Tibial nerve (tissue), 4 donors: Measurements from ENCODE around the gene FBXO4. TPM values are rescaled to one million over a fixed set of nuclear protein-coding genes. Genes with fewer than 3 reads are reported as not detected.
A peak's percentile ranks its signal among the peaks of the same experiment; 100 is the strongest.

ENCODE experiments used
- DNase-seq, 2 donors: peaks; one replicate each; pipeline ENCODE4 v3.0.0-alpha.2; 2019; ENCODE audit warnings: low spot score in 2 of 2
- H3K27ac ChIP-seq, 4 donors: fragments of 200-600 bp; sonication (generic) in 3 of 4; one replicate each; pipeline ENCODE4 v1.5.1; 2017 to 2019; ENCODE audit warnings: mild to moderate bottlenecking in 1 of 4
- H3K27me3 ChIP-seq, 2 donors: fragments of 200-600 bp; sonication (generic) in 1 of 2; one replicate each; pipeline versions ENCODE4 v1.5.1 to v1.6.0; 2017 to 2019
- H3K36me3 ChIP-seq, 3 donors: fragments of 200-600 bp; sonication (generic); one replicate each; pipeline ENCODE4 v1.5.1; 2018 to 2019
- H3K4me1 ChIP-seq, 4 donors: fragments of 200-600 bp; sonication (generic) in 3 of 4; one replicate each; pipeline ENCODE4 v1.5.1; 2017 to 2019
- H3K4me3 ChIP-seq, 4 donors: fragments of 200-600 bp; sonication (generic) in 3 of 4; one replicate each; pipeline ENCODE4 v1.5.1; 2017 to 2019; ENCODE audit warnings: mild to moderate bottlenecking in 1 of 4, moderate library complexity in 1 of 4
- H3K9me3 ChIP-seq, 4 donors: fragments of 200-600 bp; sonication (generic) in 3 of 4; one replicate each; pipeline ENCODE4 v1.5.1; 2017 to 2019
- EP300 ChIP-seq, 2 donors: sonication (generic); formaldehyde crosslinking; IDR thresholded peaks; one replicate each; pipeline ENCODE4 v1.6.1; 2017; ENCODE audit warnings: antibody characterized with exemption in 2 of 2, mild to moderate bottlenecking in 1 of 2
- POLR2A ChIP-seq, 2 donors: fragments of 450-650 bp; IDR thresholded peaks; one replicate each; pipeline ENCODE4 v1.6.1; 2017; ENCODE audit warnings: antibody characterized with exemption in 2 of 2, mild to moderate bottlenecking in 2 of 2, moderate library complexity in 2 of 2
- WGBS, 2 donors: methylation state at CpG; one replicate each; pipeline ENCODE4 v1.1.5; 2018; 5-methylcytosine and 5-hydroxymethylcytosine counted together
- total RNA-seq, 4 donors: library from RNA; depleted of rRNA; stranded (reverse); fragments of >200 nt; gene quantifications; one replicate each; pipeline ENCODE4 v1.1.0, GENCODE V29; 2016
- TF ChIP-seq, protein P1 (sequence below), 5 experiments: fragments of 200-600 bp in 3 of 5; fragments of 450-650 bp in 2 of 5; sonication (generic) in 3 of 5; IDR thresholded peaks; one replicate each; pipeline ENCODE4 v1.5.1; 2016 to 2019; ENCODE audit warnings: antibody characterized with exemption in 5 of 5, mild to moderate bottlenecking in 3 of 5, moderate library complexity in 2 of 5

The FBXO4 gene
- total RNA-seq, 4 donors from 2014 or later: 17.0 to 23.5 (median 20.2) TPM

- H3K27ac ChIP-seq: no peak overlapping the region
- no peak overlapping the region for H3K4me3 ChIP-seq
- no peak for DNase-seq
- no peaks in the 10 kb centered on the region for H3K9me3 ChIP-seq
- TF ChIP-seq EP300 (IDR thresholded peaks at IDR 0.05) (no peak), POLR2A (IDR thresholded peaks at IDR 0.05) (no peak)
- TF ChIP-seq, protein P1, sequence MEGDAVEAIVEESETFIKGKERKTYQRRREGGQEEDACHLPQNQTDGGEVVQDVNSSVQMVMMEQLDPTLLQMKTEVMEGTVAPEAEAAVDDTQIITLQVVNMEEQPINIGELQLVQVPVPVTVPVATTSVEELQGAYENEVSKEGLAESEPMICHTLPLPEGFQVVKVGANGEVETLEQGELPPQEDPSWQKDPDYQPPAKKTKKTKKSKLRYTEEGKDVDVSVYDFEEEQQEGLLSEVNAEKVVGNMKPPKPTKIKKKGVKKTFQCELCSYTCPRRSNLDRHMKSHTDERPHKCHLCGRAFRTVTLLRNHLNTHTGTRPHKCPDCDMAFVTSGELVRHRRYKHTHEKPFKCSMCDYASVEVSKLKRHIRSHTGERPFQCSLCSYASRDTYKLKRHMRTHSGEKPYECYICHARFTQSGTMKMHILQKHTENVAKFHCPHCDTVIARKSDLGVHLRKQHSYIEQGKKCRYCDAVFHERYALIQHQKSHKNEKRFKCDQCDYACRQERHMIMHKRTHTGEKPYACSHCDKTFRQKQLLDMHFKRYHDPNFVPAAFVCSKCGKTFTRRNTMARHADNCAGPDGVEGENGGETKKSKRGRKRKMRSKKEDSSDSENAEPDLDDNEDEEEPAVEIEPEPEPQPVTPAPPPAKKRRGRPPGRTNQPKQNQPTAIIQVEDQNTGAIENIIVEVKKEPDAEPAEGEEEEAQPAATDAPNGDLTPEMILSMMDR (IDR thresholded peaks at IDR 0.05): no peak
- WGBS, 2 donors: 85 to 100% methylated on average over 1 of the region's 1 CpG
- no peaks in the 10 kb centered on the region for H3K27me3 ChIP-seq
- peaks cover 0 to 14% (median 3%) of the 10 kb centered on the region in 4 donors for H3K4me1 ChIP-seq
- H3K36me3 ChIP-seq: peaks cover 0 to 51% (median 0%) of the 10 kb centered on the region in 3 donors
These were observed 3.9 kb upstream of the FBXO4 start for GRCh38 chr5:41921166-41921565.

GRCh38 chr5:41921874-41922273, 3.2 kb upstream of the FBXO4 start:
- Histone ChIP-seq H3K27me3 (no peaks in the 10 kb centered on the region), H3K4me1 (peaks cover 0 to 20% (median 3%) of the 10 kb centered on the region in 4 donors), H3K9me3 (no peaks in the 10 kb centered on the region), H3K36me3 (peaks cover 0 to 44% (median 0%) of the 10 kb centered on the region in 3 donors), H3K27ac (no peak overlapping the region), H3K4me3 (no peak overlapping the region)
- no peak for DNase-seq
- TF ChIP-seq EP300 (IDR thresholded peaks at IDR 0.05) (no peak), POLR2A (IDR thresholded peaks at IDR 0.05) (no peak)
- TF ChIP-seq, protein P1 (IDR thresholded peaks at IDR 0.05): no peak
- 79% methylated on average over 1 of the region's 1 CpG for WGBS, 2 donors

- Histone ChIP-seq H3K4me1 (peaks cover 0 to 20% (median 3%) of the 10 kb centered on the region in 4 donors), H3K27ac (peak overlapping the region; percentile 95 to 98 (median 96)), H3K36me3 (peaks cover 0 to 17% (median 0%) of the 10 kb centered on the region in 3 donors), H3K27me3 (no peaks in the 10 kb centered on the region), H3K4me3 (peak overlapping the region; percentile 56 to 92 (median 80)), H3K9me3 (no peaks in the 10 kb centered on the region)
- TF ChIP-seq POLR2A (IDR thresholded peaks at IDR 0.05): no peak
- no peak for TF ChIP-seq EP300 (IDR thresholded peaks at IDR 0.05)
- TF ChIP-seq, protein P1 (IDR thresholded peaks at IDR 0.05): no peak
- 60 to 71% methylated on average over 4 of the region's 4 CpGs for WGBS, 2 donors
- no peak for DNase-seq
These were observed 582 bp upstream of the FBXO4 start for GRCh38 chr5:41924526-41924871.

DNA sequence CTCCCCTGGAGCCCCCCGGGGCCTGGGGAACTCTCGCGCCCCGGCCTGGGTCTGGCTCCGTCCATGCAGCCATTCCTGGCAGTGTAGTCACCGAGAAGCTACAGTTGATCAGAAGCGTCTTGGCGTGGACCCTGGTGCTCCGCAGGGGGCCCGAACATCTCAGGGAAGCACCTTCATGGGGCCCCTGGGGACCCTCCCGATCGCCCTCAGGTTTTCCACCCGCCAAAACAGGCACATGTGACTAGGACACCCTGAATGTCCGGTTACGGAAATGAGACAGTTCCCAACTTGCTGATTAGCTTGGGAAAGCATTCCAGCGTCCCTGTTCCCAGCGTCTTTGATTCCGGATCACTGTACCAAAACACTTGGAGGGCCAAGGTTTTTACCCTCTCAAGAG, 472 bp downstream of the FBXO4 start:
- WGBS, 2 donors: 0 to 2% methylated on average over 8 to 17 of the region's 18 CpGs
- peak overlapping the region; percentile 95 to 98 (median 96) for H3K27ac ChIP-seq
- peaks cover 0 to 13% (median 0%) of the 10 kb centered on the region in 3 donors for H3K36me3 ChIP-seq
- H3K4me3 ChIP-seq: peak overlapping the region; percentile 56 to 92 (median 80)
- H3K9me3 ChIP-seq: no peaks in the 10 kb centered on the region
- no peaks in the 10 kb centered on the region for H3K27me3 ChIP-seq
- peak in 1 of 2 donors; percentile 28 for DNase-seq
- no peak for TF ChIP-seq EP300 (IDR thresholded peaks at IDR 0.05)
- no peak for TF ChIP-seq POLR2A (IDR thresholded peaks at IDR 0.05)
- TF ChIP-seq, protein P1 (IDR thresholded peaks at IDR 0.05): no peak
- peaks cover 0 to 20% (median 3%) of the 10 kb centered on the region in 4 donors for H3K4me1 ChIP-seq

DNA sequence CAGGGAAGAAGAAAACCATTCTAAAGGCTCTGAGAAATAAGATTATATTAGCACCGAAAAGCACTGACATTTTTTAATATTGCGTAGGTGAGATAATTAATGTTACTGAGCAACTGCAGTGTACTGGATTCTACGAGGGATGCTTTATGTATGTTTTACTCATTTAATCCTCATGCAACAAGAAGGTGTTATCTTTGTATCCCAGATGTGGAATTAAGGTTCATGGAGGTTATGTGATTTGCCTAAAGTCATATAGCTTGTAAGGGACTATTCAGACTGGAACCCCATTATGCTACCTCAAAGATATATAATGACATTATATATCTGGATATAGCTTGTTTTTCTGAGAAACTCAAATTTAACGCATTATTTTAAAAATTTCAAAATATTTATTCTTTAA, 2.5 kb downstream of the FBXO4 start:
- no peak for DNase-seq
- no peak overlapping the region for H3K27ac ChIP-seq
- H3K27me3 ChIP-seq: no peaks in the 10 kb centered on the region
- no peaks in the 10 kb centered on the region for H3K9me3 ChIP-seq
- peaks cover 0 to 20% (median 3%) of the 10 kb centered on the region in 4 donors for H3K4me1 ChIP-seq
- peaks cover 0 to 27% (median 0%) of the 10 kb centered on the region in 3 donors for H3K36me3 ChIP-seq
- TF ChIP-seq POLR2A (IDR thresholded peaks at IDR 0.05): no peak
- no peak for TF ChIP-seq EP300 (IDR thresholded peaks at IDR 0.05)
- TF ChIP-seq, protein P1 (IDR thresholded peaks at IDR 0.05): no peak
- WGBS, 2 donors: 84 to 86% methylated on average over 4 of the region's 4 CpGs
- no peak overlapping the region for H3K4me3 ChIP-seq
